Tongue (tissue), 2 donors: Measurements from ENCODE around the gene HDGFL2. TPM values are rescaled to one million over a fixed set of nuclear protein-coding genes. Genes with fewer than 3 reads are reported as not detected.
"Not testable (repeated sequence)": the region's sequence is repeated elsewhere in the genome, so short reads cannot be mapped to it uniquely, and the experiment has no call there.

Experiments used
- DNase-seq: peaks from one replicate; pipeline ENCODE4 v3.0.0-alpha.2; 2015
- total RNA-seq: library from RNA; depleted of rRNA; stranded (reverse); fragments of >200 nt; gene quantifications from one replicate; pipeline ENCODE4 v1.2.3, GENCODE V29; 2014

HDGFL2 gene
- total RNA-seq, 1 donor from 2014 or later = 48.8 TPM

- DNase-seq = no peak
These were observed 44.3 kb downstream of the HDGFL2 start for GRCh38 chr19:4516199-4516938.

- DNase-seq = peak; percentile 64
These were observed 44.8 kb downstream of the HDGFL2 start for GRCh38 chr19:4516939-4517300.

- no peak for DNase-seq
These were observed 45.5 kb downstream of the HDGFL2 start for GRCh38 chr19:4517451-4518057.

- DNase-seq = peak; percentile 47
These were observed 46.5 kb downstream of the HDGFL2 start, which contains the start of gene PLIN4 for GRCh38 chr19:4518345-4519171. PLIN4 (minus strand) TSS chr19:4518486; CDS start chr19:4518272, 214 bp downstream.

GRCh38 chr19:4519172-4519496, 47.0 kb downstream of the HDGFL2 start:
- no peak for DNase-seq

GRCh38 chr19:4519521-4520277, 47.6 kb downstream of the HDGFL2 start:
- no peak for DNase-seq

- no peak for DNase-seq
These were observed 49.2 kb downstream of the HDGFL2 start for GRCh38 chr19:4521170-4521887.

GRCh38 chr19:4521888-4522242, 49.8 kb downstream of the HDGFL2 start:
- no peak for DNase-seq

- DNase-seq = no peak
These were observed 50.4 kb downstream of the HDGFL2 start for GRCh38 chr19:4522291-4523002.

- DNase-seq = no peak
These were observed 51.4 kb downstream of the HDGFL2 start for GRCh38 chr19:4523306-4524110.

- peak; percentile 70 for DNase-seq
These were observed 52.9 kb downstream of the HDGFL2 start for GRCh38 chr19:4524808-4525562.

GRCh38 chr19:4525563-4526002, 53.5 kb downstream of the HDGFL2 start:
- no peak for DNase-seq

GRCh38 chr19:4527377-4527776, 55.3 kb downstream of the HDGFL2 start:
- DNase-seq = not testable (repeated sequence)

GRCh38 chr19:4528843-4529242, 56.7 kb downstream of the HDGFL2 start:
- no peak for DNase-seq

GRCh38 chr19:4529924-4530522, 57.9 kb downstream of the HDGFL2 start:
- no peak for DNase-seq

GRCh38 chr19:4531562-4532165, 59.6 kb downstream of the HDGFL2 start:
- DNase-seq = no peak

- no peak for DNase-seq
These were observed 61.2 kb downstream of the HDGFL2 start for GRCh38 chr19:4533334-4533733.

GRCh38 chr19:4533835-4534424, 61.8 kb downstream of the HDGFL2 start:
- no peak for DNase-seq
